ENCODE measurements around the gene NFU1.
"Not testable (repeated sequence)": the region's sequence is repeated elsewhere in the genome, so short reads cannot be mapped to it uniquely, and the experiment has no call there.

The NFU1 gene

GRCh38 chr2:69449906-69450305 lies 12.7 kb upstream of the NFU1 start:
- no peak for DNase-seq

- not testable (repeated sequence) for DNase-seq
Measured at GRCh38 chr2:69443673-69444072, 6.4 kb upstream of the NFU1 start.

- DNase-seq = not testable (repeated sequence)
Measured at GRCh38 chr2:69439499-69439898, 2.3 kb upstream of the NFU1 start.

- DNase-seq = no peak
Measured at GRCh38 chr2:69438580-69438979, 1.3 kb upstream of the NFU1 start.

- DNase-seq = no peak
Measured at GRCh38 chr2:69437751-69438154, 518 bp upstream of the NFU1 start.

- no peak for DNase-seq
Measured at GRCh38 chr2:69436596-69436937, 668 bp downstream of the NFU1 start.

- DNase-seq = no peak
Measured at GRCh38 chr2:69434753-69435152, 2.5 kb downstream of the NFU1 start.

GRCh38 chr2:69429491-69430183 lies 7.6 kb downstream of the NFU1 start:
- DNase-seq = no peak

- no peak for DNase-seq
Measured at GRCh38 chr2:69428981-69429380, 8.3 kb downstream of the NFU1 start.

GRCh38 chr2:69424419-69424818 lies 12.8 kb downstream of the NFU1 start:
- no peak for DNase-seq

- DNase-seq = no peak
Measured at GRCh38 chr2:69422198-69422597, 15.0 kb downstream of the NFU1 start.

- not testable (repeated sequence) for DNase-seq
Measured at GRCh38 chr2:69419111-69419510, 18.1 kb downstream of the NFU1 start.

GRCh38 chr2:69416147-69416546 lies 21.1 kb downstream of the NFU1 start:
- DNase-seq = no peak

GRCh38 chr2:69411120-69411519 lies 26.1 kb downstream of the NFU1 start:
- no peak for DNase-seq

GRCh38 chr2:69405306-69405705 lies 31.9 kb downstream of the NFU1 start:
- no peak for DNase-seq

- no peak for DNase-seq
Measured at GRCh38 chr2:69400121-69400520, 37.1 kb downstream of the NFU1 start.

GRCh38 chr2:69397234-69397633 lies 40.0 kb downstream of the NFU1 start:
- DNase-seq = no peak

- no peak for DNase-seq
Measured at GRCh38 chr2:69395866-69396265, 41.4 kb downstream of the NFU1 start.

- DNase-seq = no peak
Measured at GRCh38 chr2:69393963-69394362, 43.3 kb downstream of the NFU1 start.

GRCh38 chr2:69390471-69390870 lies 46.8 kb downstream of the NFU1 start:
- no peak for DNase-seq

GRCh38 chr2:69390001-69390400 lies 47.2 kb downstream of the NFU1 start:
- no peak for DNase-seq

- DNase-seq = no peak
Measured at GRCh38 chr2:69389271-69389670, 48.0 kb downstream of the NFU1 start.

GRCh38 chr2:69387770-69388481 lies 49.3 kb downstream of the NFU1 start:
- DNase-seq = no peak

GRCh38 chr2:69386789-69387734 lies 50.2 kb downstream of the NFU1 start, which contains the start of gene GFPT1:
TSS of gene GFPT1 (minus strand) at chr2:69387227. CDS start at chr2:69387071, 156 bp downstream.
- peak; percentile 89 for DNase-seq

All from NCI-H1436 (cell line).